Ishikawa (cell line): ENCODE data around the gene PTPRD.

ENCODE experiments used
- CREB1 ChIP-seq: IDR thresholded peaks from 2 replicates; pipeline ENCODE4 v1.6.1; 2012; ENCODE audit warnings: low read depth
- EP300 ChIP-seq: IDR thresholded peaks from 2 replicates; pipeline ENCODE4 v1.6.1; 2012; ENCODE audit warnings: borderline replicate concordance
- FOXM1 ChIP-seq: IDR thresholded peaks from 2 replicates; pipeline ENCODE4 v1.6.1; 2012; ENCODE audit warnings: low read depth, borderline replicate concordance
- NFIC ChIP-seq: IDR thresholded peaks from 2 replicates; pipeline ENCODE4 v1.6.1; 2012
- RAD21 ChIP-seq: IDR thresholded peaks from 2 replicates; pipeline ENCODE4 v1.6.1; 2012; ENCODE audit warnings: low read depth
- TAF1 ChIP-seq: IDR thresholded peaks from 2 replicates; pipeline ENCODE4 v1.6.1; 2012; ENCODE audit warnings: low read depth, mild to moderate bottlenecking
- TCF12 ChIP-seq: IDR thresholded peaks from 2 replicates; pipeline ENCODE4 v1.6.1; 2012; ENCODE audit warnings: low read depth
- ZBTB7A ChIP-seq: IDR thresholded peaks from 2 replicates; pipeline ENCODE4 v1.6.1; 2012; ENCODE audit warnings: low read depth
- TF ChIP-seq, protein P1 (sequence below): IDR thresholded peaks from 2 replicates; pipeline ENCODE4 v1.6.1; 2012; ENCODE audit warnings: low read depth, mild to moderate bottlenecking
- TF ChIP-seq, protein P2 (sequence below): IDR thresholded peaks from 2 replicates; pipeline ENCODE4 v1.6.1; 2012

DNA sequence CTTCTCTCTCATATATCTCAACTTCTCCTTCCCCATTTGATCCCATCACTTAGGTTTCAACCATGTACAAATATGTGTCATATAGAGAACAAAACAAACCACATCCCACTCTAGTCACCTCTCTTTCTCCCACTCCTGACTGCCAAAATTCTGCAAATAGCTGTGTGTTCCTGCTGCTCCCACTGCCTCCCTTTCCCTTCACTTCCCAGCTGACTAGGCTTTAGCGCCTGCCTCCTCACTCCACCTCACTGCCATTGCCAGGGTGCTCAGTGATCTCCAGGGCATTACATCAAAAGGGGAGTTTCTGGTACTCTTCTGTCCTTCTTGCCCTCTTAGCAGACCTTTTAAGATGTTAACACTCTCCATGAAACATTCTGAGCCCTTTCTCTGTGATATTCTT lies 2137.9 kb downstream of the PTPRD start:
- no peak for TF ChIP-seq EP300
- no peak for TF ChIP-seq RAD21
- no peak for TF ChIP-seq FOXM1
- TF ChIP-seq, protein P1, sequence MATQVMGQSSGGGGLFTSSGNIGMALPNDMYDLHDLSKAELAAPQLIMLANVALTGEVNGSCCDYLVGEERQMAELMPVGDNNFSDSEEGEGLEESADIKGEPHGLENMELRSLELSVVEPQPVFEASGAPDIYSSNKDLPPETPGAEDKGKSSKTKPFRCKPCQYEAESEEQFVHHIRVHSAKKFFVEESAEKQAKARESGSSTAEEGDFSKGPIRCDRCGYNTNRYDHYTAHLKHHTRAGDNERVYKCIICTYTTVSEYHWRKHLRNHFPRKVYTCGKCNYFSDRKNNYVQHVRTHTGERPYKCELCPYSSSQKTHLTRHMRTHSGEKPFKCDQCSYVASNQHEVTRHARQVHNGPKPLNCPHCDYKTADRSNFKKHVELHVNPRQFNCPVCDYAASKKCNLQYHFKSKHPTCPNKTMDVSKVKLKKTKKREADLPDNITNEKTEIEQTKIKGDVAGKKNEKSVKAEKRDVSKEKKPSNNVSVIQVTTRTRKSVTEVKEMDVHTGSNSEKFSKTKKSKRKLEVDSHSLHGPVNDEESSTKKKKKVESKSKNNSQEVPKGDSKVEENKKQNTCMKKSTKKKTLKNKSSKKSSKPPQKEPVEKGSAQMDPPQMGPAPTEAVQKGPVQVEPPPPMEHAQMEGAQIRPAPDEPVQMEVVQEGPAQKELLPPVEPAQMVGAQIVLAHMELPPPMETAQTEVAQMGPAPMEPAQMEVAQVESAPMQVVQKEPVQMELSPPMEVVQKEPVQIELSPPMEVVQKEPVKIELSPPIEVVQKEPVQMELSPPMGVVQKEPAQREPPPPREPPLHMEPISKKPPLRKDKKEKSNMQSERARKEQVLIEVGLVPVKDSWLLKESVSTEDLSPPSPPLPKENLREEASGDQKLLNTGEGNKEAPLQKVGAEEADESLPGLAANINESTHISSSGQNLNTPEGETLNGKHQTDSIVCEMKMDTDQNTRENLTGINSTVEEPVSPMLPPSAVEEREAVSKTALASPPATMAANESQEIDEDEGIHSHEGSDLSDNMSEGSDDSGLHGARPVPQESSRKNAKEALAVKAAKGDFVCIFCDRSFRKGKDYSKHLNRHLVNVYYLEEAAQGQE, result no peak
- no peak for TF ChIP-seq TAF1
- TF ChIP-seq TCF12, result no peak
- TF ChIP-seq, protein P2, sequence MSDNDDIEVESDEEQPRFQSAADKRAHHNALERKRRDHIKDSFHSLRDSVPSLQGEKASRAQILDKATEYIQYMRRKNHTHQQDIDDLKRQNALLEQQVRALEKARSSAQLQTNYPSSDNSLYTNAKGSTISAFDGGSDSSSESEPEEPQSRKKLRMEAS, result no peak
- no peak for TF ChIP-seq ZBTB7A
- TF ChIP-seq CREB1, result no peak
- TF ChIP-seq NFIC, result no peak
